BJ (cell line): ENCODE data around the gene TMX2. TPM values are rescaled to one million over a fixed set of nuclear protein-coding genes. Genes with fewer than 3 reads are reported as not detected.

Experiments used
- CTCF ChIA-PET: fragments of 350-600 bp; formaldehyde crosslinking; extraction: SDS; loops from one replicate; lab custom pipeline; 2021; ENCODE audit warnings: antibody characterized with exemption, inconsistent platforms; lab: Yijun Ruan, JAX
- POLR2A ChIA-PET: fragments of 300-600 bp; sonication (Branson Sonifier 250); formaldehyde crosslinking; extraction: SDS; loops from one replicate; lab custom pipeline; 2021; ENCODE audit warnings: antibody characterized with exemption; lab: Charles Lee
- DNase-seq: peaks from one replicate; pipeline ENCODE4 v3.0.0-alpha.2; 2011; ENCODE audit warnings: low read depth
- H3K27me3 ChIP-seq: 2 replicates; pipeline ENCODE4 v1.6.0; 2011; ENCODE audit warnings: low read length; ENCODE audit not compliant: control insufficient read depth, insufficient read depth
- H3K36me3 ChIP-seq: 2 replicates; pipeline ENCODE4 v1.5.1; 2011; ENCODE audit warnings: low read length; ENCODE audit not compliant: control insufficient read depth, insufficient read depth
- H3K4me3 ChIP-seq: 2 replicates; pipeline ENCODE4 v1.5.1; 2011; ENCODE audit warnings: low read depth, mild to moderate bottlenecking, control low read depth, low read length
- polyA plus RNA-seq: library from polyadenylated mRNA; depleted of rRNA; stranded (reverse); fragments of >200 nt; gene quantifications from 2 replicates; pipeline ENCODE4 v1.2.3, GENCODE V29; 2011
- TF ChIP-seq, protein P1 (sequence below): IDR thresholded peaks from 2 replicates; pipeline ENCODE4 v1.5.1; 2011; ENCODE audit warnings: low read depth, mild to moderate bottlenecking, control low read depth, inconsistent platforms, low read length, moderate library complexity; ENCODE audit not compliant: insufficient read depth

The TMX2 gene
- polyA plus RNA-seq, 1 experiment: 96.7 TPM

DNA sequence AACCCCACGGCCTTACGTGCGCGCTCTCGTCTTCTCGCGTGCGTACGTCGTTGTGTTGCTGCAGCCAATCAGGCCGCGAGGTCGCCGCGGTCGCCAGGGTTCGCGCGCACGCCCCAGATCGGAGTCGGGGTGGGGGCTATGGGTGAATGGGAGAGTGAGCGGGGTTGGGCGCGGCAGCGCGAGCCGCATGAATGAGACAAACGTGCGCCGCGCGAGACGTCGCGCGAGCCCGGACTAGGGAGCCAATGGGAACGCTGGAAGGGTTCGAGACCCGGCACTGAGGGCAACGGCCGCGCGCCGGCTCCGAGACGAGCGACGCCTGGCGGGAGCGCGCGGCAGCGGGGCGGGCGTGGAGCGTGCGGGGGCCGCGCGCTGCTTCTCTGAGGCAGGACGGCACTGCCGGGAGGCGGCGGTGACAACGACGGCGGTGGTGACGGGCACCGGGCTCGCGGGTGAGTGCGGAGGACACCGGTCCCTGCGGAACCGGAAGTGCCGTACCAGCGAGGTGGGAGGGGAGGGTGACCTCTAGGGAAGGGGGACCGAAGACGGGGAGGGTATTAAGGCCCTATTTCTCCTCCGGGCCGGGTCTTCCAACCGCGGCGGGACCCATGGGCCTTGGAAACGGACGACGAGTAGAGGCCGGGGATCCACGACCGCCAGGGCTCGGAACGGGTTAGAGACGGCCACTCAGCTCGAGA is 44.5 kb upstream of the TMX2 start, which contains the start of gene ZDHHC5:
ZDHHC5 (plus strand) TSS at position 379 of the 698 bp plus-strand sequence. CDS start 4,977 bp downstream, outside the sequence.
- CTCF ChIA-PET: interaction anchor here (3.0 kb wide), 1 partner anchor 24 kb away, joined by 8 read pairs; no protein-coding TSS in a partner anchor
- POLR2A ChIA-PET: no interaction called here

DNA sequence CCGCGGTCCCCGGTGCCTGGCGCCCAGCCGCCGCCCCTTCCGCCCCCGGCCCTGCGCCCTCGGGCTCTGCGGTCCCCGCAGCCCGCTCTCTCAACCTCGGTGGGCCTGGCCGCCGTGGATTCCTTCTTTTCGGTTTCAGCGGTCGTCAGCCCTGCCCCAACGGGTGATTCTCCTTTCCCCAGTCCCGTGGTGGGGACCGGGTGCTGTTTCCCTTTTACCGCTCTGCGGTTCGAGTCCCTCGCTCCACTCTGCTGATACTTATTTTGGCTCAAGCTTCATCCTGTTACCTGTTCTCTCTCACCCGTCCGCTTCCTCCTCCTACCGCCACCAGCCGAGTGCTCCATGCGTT is 44.0 kb upstream of the TMX2 start:
- H3K36me3 ChIP-seq: peaks cover 1% of the 10 kb centered on the region; the same call in 1 of the 2 replicates
- CTCF ChIA-PET: interaction anchor here (3.0 kb wide), 1 partner anchor 24 kb away, joined by 8 read pairs; no protein-coding TSS in a partner anchor
- peak overlapping the region; percentile 83 for H3K4me3 ChIP-seq
- TF ChIP-seq, protein P1, sequence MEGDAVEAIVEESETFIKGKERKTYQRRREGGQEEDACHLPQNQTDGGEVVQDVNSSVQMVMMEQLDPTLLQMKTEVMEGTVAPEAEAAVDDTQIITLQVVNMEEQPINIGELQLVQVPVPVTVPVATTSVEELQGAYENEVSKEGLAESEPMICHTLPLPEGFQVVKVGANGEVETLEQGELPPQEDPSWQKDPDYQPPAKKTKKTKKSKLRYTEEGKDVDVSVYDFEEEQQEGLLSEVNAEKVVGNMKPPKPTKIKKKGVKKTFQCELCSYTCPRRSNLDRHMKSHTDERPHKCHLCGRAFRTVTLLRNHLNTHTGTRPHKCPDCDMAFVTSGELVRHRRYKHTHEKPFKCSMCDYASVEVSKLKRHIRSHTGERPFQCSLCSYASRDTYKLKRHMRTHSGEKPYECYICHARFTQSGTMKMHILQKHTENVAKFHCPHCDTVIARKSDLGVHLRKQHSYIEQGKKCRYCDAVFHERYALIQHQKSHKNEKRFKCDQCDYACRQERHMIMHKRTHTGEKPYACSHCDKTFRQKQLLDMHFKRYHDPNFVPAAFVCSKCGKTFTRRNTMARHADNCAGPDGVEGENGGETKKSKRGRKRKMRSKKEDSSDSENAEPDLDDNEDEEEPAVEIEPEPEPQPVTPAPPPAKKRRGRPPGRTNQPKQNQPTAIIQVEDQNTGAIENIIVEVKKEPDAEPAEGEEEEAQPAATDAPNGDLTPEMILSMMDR: no peak
- no peaks in the 10 kb centered on the region for H3K27me3 ChIP-seq
- POLR2A ChIA-PET: no interaction called here
- no peak for DNase-seq

More for the DNA sequence above, 44.5 kb upstream of the TMX2 start, which contains the start of gene ZDHHC5:
- Histone ChIP-seq H3K27me3 (no peaks in the 10 kb centered on the region), H3K4me3 (peak within 1 kb of the TSS; percentile 83), H3K36me3 (no peaks in the 10 kb centered on the region; the same call in 1 of the 2 replicates)
- TF ChIP-seq, protein P1: peak; percentile 22; the same call in 1 of the 2 replicates
- peak; percentile 98 for DNase-seq

DNA sequence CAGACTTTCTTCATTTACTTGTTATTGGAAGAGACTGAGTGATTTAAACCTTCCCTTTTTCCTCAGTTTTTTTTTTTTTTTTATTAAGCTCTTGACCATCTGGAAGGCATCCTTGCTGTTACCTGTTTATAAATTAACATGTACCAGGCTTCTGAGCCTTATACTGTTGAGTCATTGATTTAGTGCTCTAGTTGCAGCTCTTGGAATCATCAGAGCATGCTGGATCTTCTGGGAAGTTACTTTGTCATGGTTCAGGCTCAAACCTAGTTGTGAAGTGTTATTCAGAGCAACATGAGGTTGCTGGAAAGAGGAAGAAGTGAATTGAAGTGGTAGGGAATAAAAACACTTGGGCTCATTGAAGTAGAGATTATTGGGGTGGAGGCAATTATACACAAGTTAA is 38.1 kb upstream of the TMX2 start:
- Histone ChIP-seq H3K4me3 (no peak overlapping the region), H3K27me3 (no peaks in the 10 kb centered on the region), H3K36me3 (peaks cover 1% of the 10 kb centered on the region)
- POLR2A ChIA-PET: no interaction called here
- TF ChIP-seq, protein P1: no peak
- CTCF ChIA-PET: no interaction called here
- no peak for DNase-seq

DNA sequence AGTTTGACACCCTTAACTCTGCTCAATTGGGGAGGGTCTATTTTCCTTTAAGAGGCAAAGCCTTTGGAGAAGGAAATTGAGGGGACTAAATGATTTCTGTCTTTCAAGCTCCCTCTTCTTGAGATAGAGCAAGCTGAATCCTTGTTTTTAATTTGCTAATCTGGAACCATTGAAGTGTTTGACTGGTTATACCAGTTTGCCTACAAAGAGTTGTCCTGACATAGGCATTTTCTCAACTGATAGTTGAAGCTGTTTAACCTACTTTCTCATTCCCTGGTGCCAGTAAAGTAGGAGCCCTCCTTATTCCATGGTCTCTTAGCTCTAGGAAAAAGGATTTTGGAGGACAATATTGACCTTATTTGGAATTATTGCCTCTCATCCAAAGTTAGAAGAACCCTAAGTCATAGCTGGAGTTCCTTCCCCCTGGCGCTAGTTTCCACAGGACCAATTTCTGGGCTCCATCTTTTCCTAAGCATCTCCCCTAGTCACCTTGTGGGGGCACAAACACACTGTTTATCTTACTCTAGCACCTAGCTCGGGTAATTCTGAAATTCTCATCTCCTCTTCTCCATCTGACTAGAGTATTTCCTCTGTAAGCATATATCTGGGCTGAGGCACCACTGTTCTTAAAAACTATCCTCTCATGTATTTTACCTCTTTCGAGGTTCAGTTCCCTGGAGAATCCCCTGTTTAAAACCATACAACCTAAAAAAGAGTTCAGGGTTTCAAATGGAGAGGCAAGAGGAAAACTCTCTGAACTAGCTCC is 37.0 kb upstream of the TMX2 start:
- CTCF ChIA-PET: interaction anchor here (0.7 kb wide), 2 partner anchors 20 to 108 kb away, joined by 3 read pairs; partner anchors contain the start of gene UBE2L6
- Histone ChIP-seq H3K27me3 (no peaks in the 10 kb centered on the region), H3K36me3 (peaks cover 2% of the 10 kb centered on the region), H3K4me3 (no peak overlapping the region)
- TF ChIP-seq, protein P1: no peak
- no peak for DNase-seq
- POLR2A ChIA-PET: no interaction called here

DNA sequence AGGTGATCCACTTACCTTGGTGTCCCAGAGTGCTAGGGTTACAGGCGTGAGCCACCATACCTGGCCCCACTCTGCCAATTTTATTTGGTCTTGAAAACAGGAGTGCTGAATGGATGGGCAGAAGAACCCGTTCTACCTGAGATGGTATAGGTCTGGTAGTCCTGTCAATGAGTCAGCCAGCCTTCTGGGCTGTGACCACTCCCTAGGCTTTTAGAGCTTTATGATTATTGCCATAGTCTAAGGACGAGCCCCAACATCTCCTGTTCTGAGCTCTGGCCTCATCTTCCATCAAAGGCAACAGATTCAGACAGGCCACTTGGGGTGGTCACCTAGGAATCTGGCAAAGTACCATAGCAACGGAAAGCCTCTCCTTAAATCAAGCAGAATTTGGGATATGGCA is 33.0 kb upstream of the TMX2 start:
- peaks cover 3% of the 10 kb centered on the region for H3K36me3 ChIP-seq

More for the DNA sequence above, 33.0 kb upstream of the TMX2 start:
- no peak for DNase-seq
- CTCF ChIA-PET: no interaction called here
- Histone ChIP-seq H3K4me3 (no peak overlapping the region), H3K27me3 (no peaks in the 10 kb centered on the region)
- TF ChIP-seq, protein P1: no peak
- POLR2A ChIA-PET: no interaction called here
